GM12874 (cell line): ENCODE data around the gene DOK5.

ENCODE experiments used
- TF ChIP-seq, protein P1 (sequence below): IDR thresholded peaks from 2 replicates; pipeline ENCODE4 v1.5.1; 2011; ENCODE audit warnings: low read depth, mild to moderate bottlenecking, control low read depth, low read length, moderate library complexity; ENCODE audit not compliant: insufficient read depth

Gene DOK5

GRCh38 chr20:54651252-54651651, 175.9 kb downstream of the DOK5 start:
- TF ChIP-seq, protein P1, sequence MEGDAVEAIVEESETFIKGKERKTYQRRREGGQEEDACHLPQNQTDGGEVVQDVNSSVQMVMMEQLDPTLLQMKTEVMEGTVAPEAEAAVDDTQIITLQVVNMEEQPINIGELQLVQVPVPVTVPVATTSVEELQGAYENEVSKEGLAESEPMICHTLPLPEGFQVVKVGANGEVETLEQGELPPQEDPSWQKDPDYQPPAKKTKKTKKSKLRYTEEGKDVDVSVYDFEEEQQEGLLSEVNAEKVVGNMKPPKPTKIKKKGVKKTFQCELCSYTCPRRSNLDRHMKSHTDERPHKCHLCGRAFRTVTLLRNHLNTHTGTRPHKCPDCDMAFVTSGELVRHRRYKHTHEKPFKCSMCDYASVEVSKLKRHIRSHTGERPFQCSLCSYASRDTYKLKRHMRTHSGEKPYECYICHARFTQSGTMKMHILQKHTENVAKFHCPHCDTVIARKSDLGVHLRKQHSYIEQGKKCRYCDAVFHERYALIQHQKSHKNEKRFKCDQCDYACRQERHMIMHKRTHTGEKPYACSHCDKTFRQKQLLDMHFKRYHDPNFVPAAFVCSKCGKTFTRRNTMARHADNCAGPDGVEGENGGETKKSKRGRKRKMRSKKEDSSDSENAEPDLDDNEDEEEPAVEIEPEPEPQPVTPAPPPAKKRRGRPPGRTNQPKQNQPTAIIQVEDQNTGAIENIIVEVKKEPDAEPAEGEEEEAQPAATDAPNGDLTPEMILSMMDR, result no peak

DNA sequence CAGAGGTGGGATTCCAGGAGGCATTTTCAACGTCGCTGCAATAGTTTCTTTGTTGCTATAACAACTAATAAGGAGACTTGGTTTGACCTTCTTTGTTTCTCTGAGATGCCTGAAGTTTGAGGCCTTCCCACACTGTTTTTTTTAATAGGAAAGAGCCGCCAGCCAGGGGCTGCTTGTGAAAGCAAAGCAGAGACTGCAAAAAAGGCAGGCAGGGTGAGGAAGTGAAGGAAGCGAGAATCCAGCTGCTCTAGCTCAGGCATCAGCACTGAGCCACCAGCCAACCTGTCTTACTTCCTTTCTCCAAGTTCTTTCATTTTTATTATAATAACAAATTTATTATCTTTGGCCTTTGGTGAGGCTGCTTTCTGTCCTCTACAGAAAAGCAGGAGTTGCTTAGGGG, 179.1 kb downstream of the DOK5 start:
- TF ChIP-seq, protein P1, result no peak

GRCh38 chr20:54657268-54657826, 182.0 kb downstream of the DOK5 start:
- TF ChIP-seq, protein P1, result no peak

GRCh38 chr20:54658525-54658924, 183.1 kb downstream of the DOK5 start:
- TF ChIP-seq, protein P1, result no peak

DNA sequence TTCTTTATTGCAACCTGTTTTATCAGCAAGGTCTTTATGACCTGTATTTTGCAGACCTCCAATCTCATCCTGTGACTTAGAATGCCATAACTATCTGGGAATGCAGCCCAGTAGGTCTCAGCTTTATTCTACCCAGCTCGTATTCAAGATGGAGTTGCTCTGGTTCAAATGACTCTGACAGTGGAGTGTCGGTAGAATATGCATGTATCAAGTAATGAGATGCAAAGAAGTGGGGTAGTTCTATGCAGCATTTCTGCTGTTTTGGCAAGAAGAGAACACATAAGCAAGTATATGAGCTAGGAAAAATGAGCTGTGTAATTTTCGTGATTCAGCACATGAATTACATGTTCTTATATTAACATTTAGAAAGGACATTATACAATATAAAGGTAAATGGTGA, 185.9 kb downstream of the DOK5 start:
- TF ChIP-seq, protein P1, result no peak

GRCh38 chr20:54661880-54662465, 186.6 kb downstream of the DOK5 start:
- TF ChIP-seq, protein P1, result no peak

DNA sequence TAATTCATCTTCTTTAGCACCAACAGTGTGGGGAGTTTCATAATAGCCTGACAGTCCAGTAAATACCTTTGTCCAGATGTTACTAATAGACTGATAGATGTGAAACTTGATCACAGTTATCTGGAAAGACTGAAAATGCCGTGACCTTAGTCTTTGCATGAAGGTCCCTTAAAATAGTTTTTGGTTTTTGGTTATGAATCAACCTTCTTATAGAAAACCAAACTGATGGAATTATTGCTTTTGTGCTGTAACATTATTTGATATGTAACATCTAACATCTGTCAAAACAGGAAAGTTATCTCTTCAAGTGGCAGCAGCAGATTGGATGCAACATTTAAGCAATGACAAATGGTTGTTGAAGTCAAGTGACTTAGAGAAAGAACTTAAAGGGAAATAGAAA, 190.4 kb downstream of the DOK5 start:
- TF ChIP-seq, protein P1, result no peak
